Measurements from ENCODE around the gene STXBP1. TPM values are rescaled to one million over a fixed set of nuclear protein-coding genes. Genes with fewer than 3 reads are reported as not detected.

STXBP1 gene
- polyA plus RNA-seq, 3 donors = 0.27 to 0.59 TPM; not detected in 1

DNA sequence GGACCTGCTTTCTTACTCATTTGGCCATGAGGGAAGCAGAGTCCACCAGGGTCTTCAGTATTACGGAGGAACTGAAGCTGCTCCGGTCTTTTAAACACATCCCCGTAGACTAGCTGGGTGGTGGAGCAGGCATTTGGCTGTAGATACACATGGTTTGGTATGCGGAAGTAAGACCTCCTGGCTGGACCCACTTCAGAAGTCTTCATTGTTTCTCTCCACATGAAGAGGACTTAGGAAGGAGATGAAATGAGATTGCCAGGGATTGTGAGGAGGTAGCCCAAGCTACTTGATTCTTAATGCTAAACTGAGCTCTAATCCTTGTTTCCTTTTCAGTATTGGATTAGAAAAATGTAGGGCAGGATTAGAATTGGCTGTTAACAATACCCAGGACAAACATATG lies 32.9 kb downstream of the STXBP1 start:
- H3K4me3 Mint-ChIP-seq = no peak overlapping the region
- H4K20me1 ChIP-seq (ENCODE audit: insufficient read depth, low read length) = no peaks in the 10 kb centered on the region
- H3K27me3 ChIP-seq (ENCODE audit: control insufficient read depth in 2 of 2, insufficient read depth in 2 of 2, low read length in 2 of 2) = no peaks in the 10 kb centered on the region
- no peaks in the 10 kb centered on the region for H3K9me3 ChIP-seq (replicated peaks in 1 of 2; ENCODE audit: control insufficient read depth in 1 of 2, insufficient read depth in 1 of 2, low read length in 2 of 2)
- 80% methylated on average over 1 of the region's 4 CpGs for WGBS (ENCODE audit: insufficient coverage)
- H3K4me3 ChIP-seq (replicated peaks in 1 of 3; ENCODE audit: low read depth in 2 of 3, low read length in 3 of 3) = no peak overlapping the region
- no peaks in the 10 kb centered on the region for H3K4me1 ChIP-seq (ENCODE audit: control insufficient read depth in 1 of 2, insufficient read depth in 2 of 2, low read length in 2 of 2)
- H3K9me3 Mint-ChIP-seq = no peaks in the 10 kb centered on the region
- H3K27ac ChIP-seq (ENCODE audit: low read depth in 1 of 2, low read length in 2 of 2) = no peak overlapping the region
- H3K79me2 ChIP-seq (ENCODE audit: insufficient read depth, low read length) = no peaks in the 10 kb centered on the region
- no peaks in the 10 kb centered on the region for H3K36me3 Mint-ChIP-seq
- H3K9ac ChIP-seq (ENCODE audit: insufficient read depth, low read length, poor library complexity, severe bottlenecking) = no peak overlapping the region
- peaks cover 0 to 8% (median 5%) of the 10 kb centered on the region in 3 donors for H3K27me3 Mint-ChIP-seq (ENCODE audit: low read depth in 3 of 3)
- intact Hi-C loops (cut with micrococcal nuclease) = no loop called here
- TF ChIP-seq, protein P1, sequence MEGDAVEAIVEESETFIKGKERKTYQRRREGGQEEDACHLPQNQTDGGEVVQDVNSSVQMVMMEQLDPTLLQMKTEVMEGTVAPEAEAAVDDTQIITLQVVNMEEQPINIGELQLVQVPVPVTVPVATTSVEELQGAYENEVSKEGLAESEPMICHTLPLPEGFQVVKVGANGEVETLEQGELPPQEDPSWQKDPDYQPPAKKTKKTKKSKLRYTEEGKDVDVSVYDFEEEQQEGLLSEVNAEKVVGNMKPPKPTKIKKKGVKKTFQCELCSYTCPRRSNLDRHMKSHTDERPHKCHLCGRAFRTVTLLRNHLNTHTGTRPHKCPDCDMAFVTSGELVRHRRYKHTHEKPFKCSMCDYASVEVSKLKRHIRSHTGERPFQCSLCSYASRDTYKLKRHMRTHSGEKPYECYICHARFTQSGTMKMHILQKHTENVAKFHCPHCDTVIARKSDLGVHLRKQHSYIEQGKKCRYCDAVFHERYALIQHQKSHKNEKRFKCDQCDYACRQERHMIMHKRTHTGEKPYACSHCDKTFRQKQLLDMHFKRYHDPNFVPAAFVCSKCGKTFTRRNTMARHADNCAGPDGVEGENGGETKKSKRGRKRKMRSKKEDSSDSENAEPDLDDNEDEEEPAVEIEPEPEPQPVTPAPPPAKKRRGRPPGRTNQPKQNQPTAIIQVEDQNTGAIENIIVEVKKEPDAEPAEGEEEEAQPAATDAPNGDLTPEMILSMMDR (IDR thresholded peaks at IDR 0.05) = no peak
- no peak overlapping the region for H3K27ac Mint-ChIP-seq
- no peak overlapping the region for H2AFZ ChIP-seq (ENCODE audit: insufficient read depth, low read depth, low read length, poor library complexity, severe bottlenecking)
- H3K4me1 Mint-ChIP-seq = no peaks in the 10 kb centered on the region
- no peaks in the 10 kb centered on the region for H3K36me3 ChIP-seq (replicated peaks in 1 of 2; ENCODE audit: control insufficient read depth in 1 of 2, insufficient read depth in 2 of 2, low read length in 2 of 2)
- H3K4me2 ChIP-seq (replicated peaks; ENCODE audit: extremely low read depth, low read length, poor library complexity, severe bottlenecking) = no peak overlapping the region
- no peak for DNase-seq

DNA sequence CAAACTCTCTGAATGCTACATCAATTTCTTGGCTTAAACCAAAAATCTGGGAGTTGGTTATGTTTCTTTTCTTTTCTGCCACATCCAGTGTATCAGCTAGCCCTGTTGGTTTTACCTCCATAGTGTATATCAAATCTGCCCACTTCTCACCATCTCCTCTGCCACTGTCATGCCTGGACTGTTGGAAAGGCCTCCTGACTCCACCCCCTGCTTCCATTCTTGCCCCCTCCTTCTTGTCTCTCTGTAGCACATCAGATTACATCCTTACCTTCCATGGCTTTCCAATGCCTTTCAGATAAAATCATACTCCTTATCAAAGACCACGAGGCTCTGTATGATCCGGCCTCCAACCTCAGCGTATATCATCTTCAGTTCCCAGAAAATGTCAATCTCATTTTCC lies 35.4 kb downstream of the STXBP1 start:
- intact Hi-C loops (cut with micrococcal nuclease) = no loop called here
- Histone ChIP-seq H4K20me1 (ENCODE audit: insufficient read depth, low read length) (no peaks in the 10 kb centered on the region), H3K9ac (ENCODE audit: insufficient read depth, low read length, poor library complexity, severe bottlenecking) (no peak overlapping the region), H3K4me2 (replicated peaks; ENCODE audit: extremely low read depth, low read length, poor library complexity, severe bottlenecking) (no peak overlapping the region), H3K79me2 (ENCODE audit: insufficient read depth, low read length) (no peaks in the 10 kb centered on the region), H3K27me3 (ENCODE audit: control insufficient read depth in 2 of 2, insufficient read depth in 2 of 2, low read length in 2 of 2) (no peaks in the 10 kb centered on the region), H3K4me1 (ENCODE audit: control insufficient read depth in 1 of 2, insufficient read depth in 2 of 2, low read length in 2 of 2) (no peaks in the 10 kb centered on the region), H3K4me3 (replicated peaks in 1 of 3; ENCODE audit: low read depth in 2 of 3, low read length in 3 of 3) (no peak overlapping the region), H3K36me3 (replicated peaks in 1 of 2; ENCODE audit: control insufficient read depth in 1 of 2, insufficient read depth in 2 of 2, low read length in 2 of 2) (no peaks in the 10 kb centered on the region), H3K27ac (ENCODE audit: low read depth in 1 of 2, low read length in 2 of 2) (no peak overlapping the region), H3K9me3 (replicated peaks in 1 of 2; ENCODE audit: control insufficient read depth in 1 of 2, insufficient read depth in 1 of 2, low read length in 2 of 2) (no peaks in the 10 kb centered on the region), H2AFZ (ENCODE audit: insufficient read depth, low read depth, low read length, poor library complexity, severe bottlenecking) (no peak overlapping the region)
- Mint-ChIP-seq H3K27me3 (ENCODE audit: low read depth in 3 of 3) (peaks cover 0 to 6% (median 5%) of the 10 kb centered on the region in 3 donors), H3K4me1 (no peaks in the 10 kb centered on the region), H3K27ac (no peak overlapping the region), H3K4me3 (no peak overlapping the region), H3K9me3 (no peaks in the 10 kb centered on the region), H3K36me3 (no peaks in the 10 kb centered on the region)
- TF ChIP-seq, protein P1 (IDR thresholded peaks at IDR 0.05) = no peak
- 90% methylated on average over 3 of the region's 3 CpGs for WGBS (ENCODE audit: insufficient coverage)
- DNase-seq = no peak
